Measurements from ENCODE around the gene KLHL14.

KLHL14 gene

GRCh38 chr18:32804134-32804888, 31.5 kb upstream of the KLHL14 start:
- H3K4me2 ChIP-seq (ENCODE audit: low read depth, low read length, poor library complexity, severe bottlenecking), result peak overlapping the region; percentile 83

GRCh38 chr18:32803568-32803967, 30.7 kb upstream of the KLHL14 start:
- Histone ChIP-seq H3K27me3 (ENCODE audit: low read length) (no peaks in the 10 kb centered on the region), H3K9ac (ENCODE audit: low read length) (peak overlapping the region; percentile 21; the same call in 1 of the 2 replicates), H2AFZ (ENCODE audit: low read depth, low read length, severe bottlenecking) (peak overlapping the region; percentile 49), H3K9me2 (replicated peaks; ENCODE audit: insufficient read depth, low read length) (no peaks in the 10 kb centered on the region), H3K36me3 (ENCODE audit: low read length) (0 out of 2 replicates have a peak, but pooled peaks cover 7% of the 10 kb centered on the region), H3K4me3 (ENCODE audit: insufficient read depth, low read length, poor library complexity, severe bottlenecking) (peak overlapping the region; percentile 44), H3K9me3 (ENCODE audit: insufficient read depth, low read length) (peaks cover 6% of the 10 kb centered on the region; the same call in 1 of the 2 replicates), H4K20me1 (ENCODE audit: low read depth, low read length) (no peaks in the 10 kb centered on the region), H3F3A (ENCODE audit: insufficient read depth) (peaks cover 16% of the 10 kb centered on the region), H3K4me2 (ENCODE audit: low read depth, low read length, poor library complexity, severe bottlenecking) (peak overlapping the region; percentile 83), H3K79me2 (ENCODE audit: insufficient read depth, low read length) (no peaks in the 10 kb centered on the region), H3K27ac (ENCODE audit: low read depth, low read length) (peak overlapping the region; percentile 86)
- no peak for TF ChIP-seq EZH2phosphoT487 (conservative IDR thresholded peaks at IDR 0.05; ENCODE audit: low read length)
- no peak for TF ChIP-seq CTCF (IDR thresholded peaks at IDR 0.05; ENCODE audit: insufficient read depth, low read length, poor library complexity, severe bottlenecking)

More at GRCh38 chr18:32804134-32804888, 31.5 kb upstream of the KLHL14 start:
- Histone ChIP-seq H3K4me3 (ENCODE audit: insufficient read depth, low read length, poor library complexity, severe bottlenecking) (peak overlapping the region; percentile 44), H3K27ac (ENCODE audit: low read depth, low read length) (peak overlapping the region; percentile 86), H3K9me2 (replicated peaks; ENCODE audit: insufficient read depth, low read length) (no peaks in the 10 kb centered on the region), H3K9me3 (ENCODE audit: insufficient read depth, low read length) (no peaks in the 10 kb centered on the region), H3K27me3 (ENCODE audit: low read length) (no peaks in the 10 kb centered on the region), H2AFZ (ENCODE audit: low read depth, low read length, severe bottlenecking) (peak overlapping the region; percentile 22), H3F3A (ENCODE audit: insufficient read depth) (peaks cover 16% of the 10 kb centered on the region), H3K79me2 (ENCODE audit: insufficient read depth, low read length) (no peaks in the 10 kb centered on the region), H3K9ac (ENCODE audit: low read length) (peak overlapping the region; percentile 7; the same call in 1 of the 2 replicates), H3K36me3 (ENCODE audit: low read length) (no peaks in the 10 kb centered on the region), H4K20me1 (ENCODE audit: low read depth, low read length) (no peaks in the 10 kb centered on the region)
- TF ChIP-seq CTCF (IDR thresholded peaks at IDR 0.05; ENCODE audit: insufficient read depth, low read length, poor library complexity, severe bottlenecking) (no peak), EZH2phosphoT487 (conservative IDR thresholded peaks at IDR 0.05; ENCODE audit: low read length) (no peak)

- peak overlapping the region; percentile 86 for H3K27ac ChIP-seq (ENCODE audit: low read depth, low read length)
- no peak for TF ChIP-seq EZH2phosphoT487 (conservative IDR thresholded peaks at IDR 0.05; ENCODE audit: low read length)
- no peak for TF ChIP-seq CTCF (IDR thresholded peaks at IDR 0.05; ENCODE audit: insufficient read depth, low read length, poor library complexity, severe bottlenecking)
- H3K36me3 ChIP-seq (ENCODE audit: low read length), result 0 out of 2 replicates have a peak, but pooled peaks cover 8% of the 10 kb centered on the region
- no peaks in the 10 kb centered on the region for H3K79me2 ChIP-seq (ENCODE audit: insufficient read depth, low read length)
- peaks cover 16% of the 10 kb centered on the region for H3F3A ChIP-seq (ENCODE audit: insufficient read depth)
- H4K20me1 ChIP-seq (ENCODE audit: low read depth, low read length), result no peaks in the 10 kb centered on the region
- peaks cover 11% of the 10 kb centered on the region; the same call in 1 of the 2 replicates for H3K9me3 ChIP-seq (ENCODE audit: insufficient read depth, low read length)
- H3K9ac ChIP-seq (ENCODE audit: low read length), result peak overlapping the region; percentile 21
- no peaks in the 10 kb centered on the region for H3K9me2 ChIP-seq (replicated peaks; ENCODE audit: insufficient read depth, low read length)
- H3K27me3 ChIP-seq (ENCODE audit: low read length), result no peaks in the 10 kb centered on the region
- H3K4me3 ChIP-seq (ENCODE audit: insufficient read depth, low read length, poor library complexity, severe bottlenecking), result peak overlapping the region; percentile 44
- peak overlapping the region; percentile 83 for H3K4me2 ChIP-seq (ENCODE audit: low read depth, low read length, poor library complexity, severe bottlenecking)
- peak overlapping the region; percentile 49 for H2AFZ ChIP-seq (ENCODE audit: low read depth, low read length, severe bottlenecking)
These were observed 30.0 kb upstream of the KLHL14 start for GRCh38 chr18:32802591-32803451.
